SJCRH30 (cell line): ENCODE data around the gene TMEM201. TPM values are rescaled to one million over a fixed set of nuclear protein-coding genes. Genes with fewer than 3 reads are reported as not detected.
A peak's percentile ranks its signal among the peaks of the same experiment; 100 is the strongest.

Experiments
- DNase-seq, 2 experiments: peaks; one replicate each; pipeline ENCODE4 v3.0.0-alpha.2; 2015 to 2020
- H3K27ac ChIP-seq: fragments of 250-450 bp; sonication (Bioruptor Pico); 2 replicates; pipeline ENCODE4 v1.5.1; 2020; ENCODE audit warnings: mild to moderate bottlenecking, moderate library complexity
- H3K27me3 ChIP-seq: fragments of 250-450 bp; sonication (Bioruptor Pico); 2 replicates; pipeline ENCODE4 v1.5.1; 2020; ENCODE audit warnings: mild to moderate bottlenecking, moderate library complexity
- H3K36me3 ChIP-seq: fragments of 250-450 bp; sonication (Bioruptor Pico); 2 replicates; pipeline ENCODE4 v1.5.1; 2020; ENCODE audit warnings: mild to moderate bottlenecking, moderate library complexity
- H3K4me1 ChIP-seq: fragments of 250-450 bp; sonication (Bioruptor Pico); 2 replicates; pipeline ENCODE4 v1.5.1; 2020; ENCODE audit warnings: mild to moderate bottlenecking, moderate library complexity
- H3K4me3 ChIP-seq: fragments of 250-450 bp; sonication (Bioruptor Pico); 2 replicates; pipeline ENCODE4 v1.5.1; 2020; ENCODE audit warnings: mild to moderate bottlenecking, moderate library complexity
- H3K9me3 ChIP-seq: fragments of 250-450 bp; sonication (Bioruptor Pico); replicated peaks from 2 replicates; pipeline ENCODE4 v1.5.1; 2020; ENCODE audit warnings: mild to moderate bottlenecking, moderate library complexity
- total RNA-seq: library from RNA; depleted of rRNA; stranded (reverse); fragments of >200 nt; shearing (Covaris generic); gene quantifications from 2 replicates; pipeline ENCODE4 v1.2.3, GENCODE V29; 2014; rRNA removed

The TMEM201 gene, protein sequence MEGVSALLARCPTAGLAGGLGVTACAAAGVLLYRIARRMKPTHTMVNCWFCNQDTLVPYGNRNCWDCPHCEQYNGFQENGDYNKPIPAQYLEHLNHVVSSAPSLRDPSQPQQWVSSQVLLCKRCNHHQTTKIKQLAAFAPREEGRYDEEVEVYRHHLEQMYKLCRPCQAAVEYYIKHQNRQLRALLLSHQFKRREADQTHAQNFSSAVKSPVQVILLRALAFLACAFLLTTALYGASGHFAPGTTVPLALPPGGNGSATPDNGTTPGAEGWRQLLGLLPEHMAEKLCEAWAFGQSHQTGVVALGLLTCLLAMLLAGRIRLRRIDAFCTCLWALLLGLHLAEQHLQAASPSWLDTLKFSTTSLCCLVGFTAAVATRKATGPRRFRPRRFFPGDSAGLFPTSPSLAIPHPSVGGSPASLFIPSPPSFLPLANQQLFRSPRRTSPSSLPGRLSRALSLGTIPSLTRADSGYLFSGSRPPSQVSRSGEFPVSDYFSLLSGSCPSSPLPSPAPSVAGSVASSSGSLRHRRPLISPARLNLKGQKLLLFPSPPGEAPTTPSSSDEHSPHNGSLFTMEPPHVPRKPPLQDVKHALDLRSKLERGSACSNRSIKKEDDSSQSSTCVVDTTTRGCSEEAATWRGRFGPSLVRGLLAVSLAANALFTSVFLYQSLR
- total RNA-seq = 42.6 and 43.1 TPM in 2 replicates

DNA sequence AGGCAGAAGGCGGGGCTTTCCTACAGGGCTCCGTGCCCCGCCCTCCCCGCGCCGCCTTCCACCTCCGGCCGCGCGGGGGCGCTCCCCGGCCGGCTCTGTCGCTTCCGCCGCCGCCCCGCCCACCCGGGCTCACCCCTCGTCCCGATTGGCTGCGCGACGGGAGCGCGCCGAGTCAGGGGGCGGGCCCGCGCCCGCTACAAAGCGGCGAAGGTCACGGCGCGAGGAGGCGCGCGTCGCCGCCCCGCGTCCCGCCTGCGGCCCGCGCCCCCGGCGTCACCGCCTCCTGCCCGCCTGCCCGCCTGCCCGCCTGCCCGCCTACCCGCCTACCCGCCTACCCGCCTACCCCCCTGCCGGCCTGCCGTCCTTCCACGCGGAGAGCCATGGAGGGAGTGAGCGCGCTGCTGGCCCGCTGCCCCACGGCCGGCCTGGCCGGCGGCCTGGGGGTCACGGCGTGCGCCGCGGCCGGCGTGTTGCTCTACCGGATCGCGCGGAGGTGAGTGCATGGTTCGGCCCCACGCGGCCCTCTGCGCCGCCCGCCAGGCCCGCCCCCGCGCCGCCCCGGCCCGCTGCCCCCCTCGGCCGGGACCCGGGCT lies at the start of gene TMEM201:
TSS of gene TMEM201 (plus strand) at position 361 of the 593 bp plus-strand sequence. CDS start at position 381, 20 bp downstream.
- H3K4me3 ChIP-seq = peak within 1 kb of the TSS; percentile 95
- H3K36me3 ChIP-seq = peaks cover 5% of the 10 kb centered on the region
- peak within 1 kb of the TSS; percentile 57 for H3K27ac ChIP-seq
- peaks cover 31% of the 10 kb centered on the region for H3K4me1 ChIP-seq
- peak; percentile 92 to 96 for DNase-seq
- H3K9me3 ChIP-seq = no peaks in the 10 kb centered on the region
- H3K27me3 ChIP-seq = no peaks in the 10 kb centered on the region

DNA sequence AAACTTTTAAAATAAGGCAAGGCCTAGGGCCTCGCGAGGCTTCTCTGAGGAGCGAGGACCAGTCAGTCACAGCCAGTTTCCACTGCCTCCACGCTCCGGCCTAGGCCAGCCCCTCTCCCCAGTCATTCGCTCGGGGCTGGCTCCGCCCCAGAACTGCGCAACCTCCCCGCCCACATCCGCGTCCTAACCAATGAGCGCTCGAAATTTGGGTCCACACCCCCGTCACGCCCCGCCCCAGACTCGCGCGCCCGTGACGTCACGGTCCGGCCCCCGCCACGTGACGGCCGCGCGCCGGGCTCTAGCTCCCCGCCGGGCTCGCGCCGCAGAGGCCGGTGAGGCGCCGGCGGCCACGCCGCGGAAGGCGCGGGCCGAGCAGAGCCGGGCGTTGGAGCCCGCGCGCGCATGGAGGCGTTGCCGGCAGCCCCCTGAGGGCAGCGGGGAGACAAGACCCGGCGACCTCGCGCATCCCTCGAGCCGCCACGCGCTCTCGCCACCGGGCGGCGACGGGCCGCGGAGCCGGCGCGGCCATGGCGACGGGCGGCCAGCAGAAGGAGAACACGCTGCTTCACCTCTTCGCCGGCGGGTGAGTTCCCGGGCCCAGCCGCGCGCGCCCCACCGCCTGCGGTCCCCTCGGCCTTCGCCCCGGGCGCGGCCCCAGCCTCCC lies 49.4 kb upstream of the TMEM201 start, which contains the start of gene SLC25A33:
TSS of gene SLC25A33 (plus strand) at position 301 of the 664 bp plus-strand sequence. CDS start at position 528, 227 bp downstream.
- no peaks in the 10 kb centered on the region for H3K9me3 ChIP-seq
- DNase-seq = peak; percentile 98 to 99

DNA sequence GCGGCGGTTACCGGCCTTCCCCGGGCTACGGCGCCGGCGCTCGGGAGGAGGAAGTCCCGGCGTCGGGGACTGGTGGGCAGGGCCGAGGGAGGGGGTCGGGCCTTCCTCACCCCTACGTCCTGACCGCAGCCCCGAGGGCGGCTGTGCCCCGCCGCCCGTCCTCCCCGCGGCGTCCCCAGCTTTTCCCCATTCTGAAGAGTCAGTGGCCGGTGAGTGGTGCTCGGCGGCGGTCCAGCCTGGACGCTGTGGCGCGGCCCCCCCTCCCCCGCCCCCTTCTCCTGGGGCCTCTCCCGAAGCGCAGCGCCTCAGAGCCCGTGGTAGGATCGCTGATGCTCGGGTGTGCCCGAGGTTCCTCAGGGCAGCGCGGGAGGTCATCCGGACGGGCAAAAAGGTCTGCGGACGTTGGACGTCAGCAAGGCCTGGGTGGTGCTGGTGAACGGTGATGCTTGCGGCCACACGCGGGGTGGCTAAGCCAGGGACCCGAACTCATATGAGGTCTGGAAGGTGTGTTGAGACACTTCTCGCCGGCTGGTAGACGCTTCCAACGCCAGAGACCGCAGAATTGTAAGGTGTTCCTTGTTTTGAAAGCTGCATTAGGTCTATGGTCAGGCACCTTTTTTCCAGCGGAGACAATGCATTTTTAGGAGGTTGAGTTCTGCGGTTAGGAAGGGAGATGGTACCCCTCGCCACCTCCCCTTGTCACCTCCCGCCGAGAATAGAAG lies 48.7 kb upstream of the TMEM201 start:
- peak; percentile 67 to 69 for DNase-seq
- Histone ChIP-seq H3K4me3 (peak overlapping the region; percentile 93), H3K9me3 (no peaks in the 10 kb centered on the region), H3K27ac (peak overlapping the region; percentile 34; the same call in 1 of the 2 replicates), H3K27me3 (no peaks in the 10 kb centered on the region), H3K4me1 (no peaks in the 10 kb centered on the region), H3K36me3 (no peaks in the 10 kb centered on the region; the same call in 1 of the 2 replicates)

More for the DNA sequence above, 49.4 kb upstream of the TMEM201 start, which contains the start of gene SLC25A33:
- Histone ChIP-seq H3K27ac (peak within 1 kb of the TSS; percentile 43; the same call in 1 of the 2 replicates), H3K36me3 (no peaks in the 10 kb centered on the region; the same call in 1 of the 2 replicates), H3K4me3 (peak within 1 kb of the TSS; percentile 93), H3K4me1 (no peaks in the 10 kb centered on the region), H3K27me3 (no peaks in the 10 kb centered on the region)

DNA sequence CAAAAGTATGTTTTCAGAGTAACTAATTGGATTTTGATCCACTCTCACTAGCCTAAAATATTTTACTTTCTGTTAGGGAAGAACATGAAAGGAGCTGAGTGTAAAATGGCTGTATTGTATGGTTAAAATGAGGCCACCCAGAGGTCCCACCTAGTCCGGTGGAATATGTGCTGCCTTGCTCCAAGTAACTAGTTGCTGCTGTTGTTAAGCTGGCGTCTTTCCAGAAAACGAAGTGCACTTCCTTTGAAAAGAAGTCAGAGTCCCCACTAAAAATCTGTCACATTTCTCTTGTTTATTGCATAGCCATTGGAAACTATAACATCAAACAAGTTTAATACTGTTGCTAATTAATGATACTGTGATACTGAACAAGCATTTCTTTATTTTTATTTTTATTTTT lies 46.3 kb upstream of the TMEM201 start:
- Histone ChIP-seq H3K4me1 (no peaks in the 10 kb centered on the region), H3K27ac (no peak overlapping the region), H3K36me3 (peaks cover 4% of the 10 kb centered on the region; the same call in 1 of the 2 replicates), H3K9me3 (no peaks in the 10 kb centered on the region), H3K4me3 (no peak overlapping the region), H3K27me3 (no peaks in the 10 kb centered on the region)
- peak in 1 of 2 experiments; percentile 35 for DNase-seq

DNA sequence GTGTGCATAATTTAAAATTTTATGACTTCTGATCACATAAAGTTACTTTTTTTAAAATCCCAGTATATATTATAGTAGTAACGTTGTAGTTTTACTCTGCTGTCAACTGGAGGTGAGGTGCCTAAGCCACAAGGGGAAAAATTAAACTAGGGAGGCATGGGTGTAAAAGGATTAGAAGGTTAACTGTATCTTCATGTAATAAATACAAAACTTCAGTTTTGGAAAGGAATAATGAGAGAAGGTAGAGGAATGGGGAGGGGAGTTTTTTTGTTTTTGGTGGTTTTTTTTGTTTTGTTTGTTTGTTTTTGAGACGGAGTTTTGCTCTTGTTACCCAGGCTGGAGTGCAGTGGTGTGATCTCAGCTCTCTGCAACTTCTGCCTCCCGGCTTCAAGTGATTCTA lies 43.8 kb upstream of the TMEM201 start:
- Histone ChIP-seq H3K27me3 (no peaks in the 10 kb centered on the region), H3K9me3 (no peaks in the 10 kb centered on the region), H3K36me3 (peaks cover 4% of the 10 kb centered on the region), H3K4me3 (no peak overlapping the region), H3K4me1 (no peaks in the 10 kb centered on the region), H3K27ac (no peak overlapping the region)
- DNase-seq = no peak

DNA sequence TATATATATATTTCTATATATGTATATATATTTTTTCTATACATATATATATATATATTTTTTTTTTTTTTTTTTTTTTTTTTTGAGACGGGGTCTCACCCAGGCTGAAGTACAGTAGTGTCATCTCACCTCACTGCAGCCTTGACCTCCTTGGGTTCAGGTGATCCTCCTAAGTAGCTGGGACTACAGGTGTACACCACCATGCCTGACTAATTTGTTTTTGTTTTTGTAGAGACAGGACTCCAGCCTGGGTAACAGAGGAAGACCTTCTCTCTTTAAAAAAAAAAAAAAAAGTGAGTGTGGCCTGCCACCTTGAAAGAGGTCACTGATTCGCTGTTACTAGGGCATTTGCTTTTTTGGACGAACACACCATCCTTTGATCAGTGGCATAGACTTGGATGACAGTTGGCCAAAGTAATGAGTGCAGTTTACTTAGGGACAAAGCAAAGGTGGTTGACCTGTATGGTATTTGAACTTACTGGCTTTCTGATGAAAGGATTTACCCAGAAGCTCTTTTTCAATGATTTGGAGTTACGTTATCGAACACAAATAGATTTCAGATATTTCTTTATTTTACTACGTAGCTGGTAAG lies 38.7 kb upstream of the TMEM201 start:
- H3K27me3 ChIP-seq = no peaks in the 10 kb centered on the region
- H3K4me3 ChIP-seq = no peak overlapping the region
- H3K36me3 ChIP-seq = peaks cover 18% of the 10 kb centered on the region
- no peaks in the 10 kb centered on the region for H3K9me3 ChIP-seq
- H3K27ac ChIP-seq = no peak overlapping the region
- no peak for DNase-seq
- H3K4me1 ChIP-seq = no peaks in the 10 kb centered on the region

DNA sequence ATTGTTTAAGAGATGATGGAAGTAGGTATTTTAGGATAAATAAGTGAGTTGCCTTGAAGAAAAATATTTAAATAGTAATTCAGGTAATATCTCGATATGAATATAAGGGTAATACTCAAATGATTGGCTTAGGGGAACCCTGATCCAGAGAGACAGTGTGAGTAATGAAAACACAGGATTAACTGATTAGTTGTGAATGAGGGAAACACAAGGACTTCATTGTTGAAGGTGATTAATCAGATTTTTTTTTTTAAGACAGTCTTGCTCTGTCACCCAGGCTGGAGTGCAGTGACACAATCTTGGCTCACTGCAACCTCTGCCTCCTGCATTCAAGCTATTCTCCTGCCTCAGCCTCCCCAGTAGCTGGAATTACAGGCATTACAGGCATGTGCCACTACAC lies 36.7 kb upstream of the TMEM201 start:
- H3K4me3 ChIP-seq = no peak overlapping the region
- no peak overlapping the region for H3K27ac ChIP-seq
- peaks cover 33% of the 10 kb centered on the region for H3K36me3 ChIP-seq
- DNase-seq = no peak
- H3K9me3 ChIP-seq = no peaks in the 10 kb centered on the region
- no peaks in the 10 kb centered on the region for H3K27me3 ChIP-seq
- no peaks in the 10 kb centered on the region for H3K4me1 ChIP-seq

DNA sequence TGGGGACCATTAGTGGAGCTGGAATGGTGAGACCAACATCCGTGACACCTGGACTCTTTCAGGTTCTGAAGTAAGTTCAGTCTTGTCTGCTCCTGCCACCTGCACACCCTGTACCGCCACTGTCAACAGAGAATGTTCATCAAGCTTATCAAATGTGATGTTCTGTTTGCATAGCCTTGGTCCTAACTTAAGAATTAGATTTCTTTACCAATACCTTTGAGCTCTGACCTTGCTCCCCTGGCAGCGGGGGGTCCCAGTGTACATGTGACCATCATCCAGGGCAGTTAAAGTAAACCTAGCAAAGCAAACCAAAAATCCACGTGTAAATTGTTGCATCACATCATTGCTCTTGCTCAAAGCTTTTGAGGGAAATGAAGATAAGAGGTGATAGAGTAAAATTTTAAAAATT lies 35.0 kb upstream of the TMEM201 start:
- H3K27me3 ChIP-seq = no peaks in the 10 kb centered on the region
- no peak overlapping the region for H3K27ac ChIP-seq
- peaks cover 41% of the 10 kb centered on the region for H3K36me3 ChIP-seq
- no peak overlapping the region for H3K4me3 ChIP-seq
- H3K9me3 ChIP-seq = no peaks in the 10 kb centered on the region
- no peak for DNase-seq
- no peaks in the 10 kb centered on the region for H3K4me1 ChIP-seq

DNA sequence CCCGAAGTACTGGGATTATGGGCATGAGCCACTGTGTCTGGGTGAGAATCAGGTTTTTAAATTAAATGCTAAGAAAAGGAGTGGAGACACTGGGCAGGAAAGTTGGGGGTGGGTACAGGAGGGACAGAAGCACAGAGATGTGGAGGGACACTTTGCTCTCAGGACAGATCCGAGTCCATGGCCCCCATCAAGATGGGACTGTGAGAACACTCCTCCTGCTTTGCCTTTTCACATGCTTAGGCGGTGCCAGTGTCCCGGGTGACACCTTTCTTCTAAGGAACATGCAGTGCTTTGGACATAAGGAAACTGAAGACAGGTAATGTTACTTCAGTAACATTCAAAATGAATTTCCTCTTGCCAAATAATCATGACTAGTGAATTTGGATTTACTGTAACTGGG lies 32.8 kb upstream of the TMEM201 start:
- no peak for DNase-seq

DNA sequence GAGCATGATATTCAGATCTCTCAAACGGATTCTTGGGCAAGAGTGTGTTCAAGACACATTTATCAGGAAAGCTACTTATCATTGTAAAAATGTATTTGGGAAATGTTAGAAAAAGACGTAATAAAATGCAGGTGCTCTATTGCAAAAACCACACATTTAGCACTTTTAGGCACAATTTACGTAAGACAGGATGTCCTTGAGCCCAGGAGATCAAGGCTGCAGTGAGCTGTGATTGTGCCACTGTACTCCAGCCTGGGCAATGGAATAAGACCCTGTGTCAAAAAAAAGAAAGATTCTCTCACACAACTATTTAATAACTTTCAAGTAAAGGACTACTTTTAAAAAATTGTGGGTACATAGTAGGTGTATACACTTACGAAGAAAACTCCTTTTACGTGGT lies 31.1 kb upstream of the TMEM201 start:
- H3K27ac ChIP-seq = no peak overlapping the region
- H3K4me1 ChIP-seq = peaks cover 8% of the 10 kb centered on the region; the same call in 1 of the 2 replicates
- no peak for DNase-seq
- H3K4me3 ChIP-seq = no peak overlapping the region
- no peaks in the 10 kb centered on the region for H3K9me3 ChIP-seq
- no peaks in the 10 kb centered on the region for H3K27me3 ChIP-seq
- H3K36me3 ChIP-seq = peaks cover 49% of the 10 kb centered on the region

More for the DNA sequence above, 32.8 kb upstream of the TMEM201 start:
- H3K4me1 ChIP-seq = no peaks in the 10 kb centered on the region
- no peak overlapping the region for H3K4me3 ChIP-seq
- no peaks in the 10 kb centered on the region for H3K9me3 ChIP-seq
- H3K27me3 ChIP-seq = no peaks in the 10 kb centered on the region
- peaks cover 45% of the 10 kb centered on the region for H3K36me3 ChIP-seq
- no peak overlapping the region for H3K27ac ChIP-seq

DNA sequence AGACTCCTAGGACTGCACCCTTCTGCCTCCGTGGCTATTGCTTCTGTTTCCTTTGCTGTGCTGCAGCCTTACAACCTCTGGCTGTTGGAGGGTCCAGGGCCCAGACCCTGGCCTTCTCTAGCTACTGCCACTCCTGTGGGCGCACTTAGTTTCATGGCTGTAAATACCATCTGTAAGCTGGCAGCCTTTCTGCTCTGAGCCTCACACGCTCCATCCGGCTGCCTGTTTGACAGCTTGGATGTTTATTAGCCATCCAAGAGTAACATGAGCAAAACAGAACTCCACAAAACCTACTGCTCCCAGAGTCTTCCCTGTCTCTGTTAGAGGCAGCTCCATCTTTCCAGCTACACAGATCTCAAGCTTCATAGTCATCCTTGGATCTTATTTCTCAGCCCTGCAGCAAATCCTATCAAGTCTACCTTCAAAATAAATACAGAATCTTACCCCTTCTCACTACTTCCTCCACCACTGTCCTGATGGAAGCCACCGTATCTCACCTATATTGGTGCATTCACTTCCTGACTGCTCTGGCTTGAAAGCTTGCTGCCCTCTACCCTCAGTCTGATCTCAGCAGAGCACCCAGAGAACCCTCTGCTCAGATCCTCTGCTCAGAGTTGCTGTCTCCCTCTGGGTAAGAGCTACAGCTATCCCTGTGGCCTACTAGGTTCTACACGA lies 30.3 kb upstream of the TMEM201 start:
- peaks cover 48% of the 10 kb centered on the region for H3K36me3 ChIP-seq
- H3K27me3 ChIP-seq = no peaks in the 10 kb centered on the region
- H3K9me3 ChIP-seq = no peaks in the 10 kb centered on the region
- no peak overlapping the region for H3K4me3 ChIP-seq
- no peak overlapping the region for H3K27ac ChIP-seq
- peaks cover 8% of the 10 kb centered on the region; the same call in 1 of the 2 replicates for H3K4me1 ChIP-seq
- no peak for DNase-seq

DNA sequence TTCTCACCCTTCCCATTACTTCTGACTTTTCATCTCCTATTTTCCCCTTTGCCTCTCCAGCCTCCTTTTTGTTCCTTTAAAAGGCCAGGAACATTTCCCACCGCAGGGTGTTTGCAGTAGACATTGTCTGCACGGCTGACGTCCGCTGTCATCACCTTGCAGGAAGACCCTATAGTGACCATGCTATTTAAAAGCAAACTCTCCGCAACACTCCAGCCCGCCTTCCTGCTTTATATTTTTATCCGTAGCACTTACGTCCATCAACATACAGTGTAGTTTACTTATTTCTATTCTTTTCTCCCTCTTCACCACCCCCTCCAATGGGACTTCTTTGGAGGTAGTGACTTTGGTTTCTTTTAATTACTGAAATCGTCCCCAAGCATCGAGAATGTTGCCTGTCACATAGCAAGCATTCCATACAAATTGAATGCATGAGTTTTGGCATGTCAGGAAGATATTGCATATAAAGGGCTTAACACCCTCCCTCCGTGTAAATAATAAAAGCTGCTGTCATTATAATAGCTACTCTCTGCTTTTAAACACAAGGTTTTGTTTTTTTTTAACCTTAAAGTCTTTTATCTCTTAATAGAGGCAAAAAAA lies 29.7 kb upstream of the TMEM201 start:
- H3K4me3 ChIP-seq = no peak overlapping the region
- H3K9me3 ChIP-seq = no peaks in the 10 kb centered on the region
- peaks cover 8% of the 10 kb centered on the region; the same call in 1 of the 2 replicates for H3K4me1 ChIP-seq
- no peak for DNase-seq
- no peaks in the 10 kb centered on the region for H3K27me3 ChIP-seq
- peaks cover 48% of the 10 kb centered on the region for H3K36me3 ChIP-seq
- H3K27ac ChIP-seq = no peak overlapping the region

DNA sequence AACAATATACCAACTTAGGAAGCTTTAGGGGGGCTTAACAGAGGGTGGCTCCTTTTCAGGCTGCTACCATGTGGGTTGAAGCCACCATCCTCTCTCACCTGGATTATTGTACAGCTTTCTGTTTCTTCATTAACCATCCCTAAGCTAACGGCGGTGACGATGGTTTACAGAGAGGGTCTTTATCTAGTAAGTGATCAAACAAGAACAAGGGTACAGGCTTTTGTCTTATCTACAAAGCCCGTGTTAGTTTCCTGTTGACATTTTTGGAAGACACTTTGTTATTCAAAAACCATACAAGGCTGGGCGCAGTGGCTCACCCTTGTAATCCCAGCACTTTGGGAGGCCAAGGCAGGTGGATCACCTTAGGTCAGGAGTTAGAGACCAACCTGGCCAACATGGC lies 29.0 kb upstream of the TMEM201 start:
- Histone ChIP-seq H3K4me1 (peaks cover 8% of the 10 kb centered on the region; the same call in 1 of the 2 replicates), H3K27me3 (no peaks in the 10 kb centered on the region), H3K36me3 (peaks cover 45% of the 10 kb centered on the region), H3K9me3 (no peaks in the 10 kb centered on the region), H3K4me3 (no peak overlapping the region), H3K27ac (no peak overlapping the region)
- DNase-seq = no peak
